ENCODE results near the gene MED15. TPM values are rescaled to one million over a fixed set of nuclear protein-coding genes. Genes with fewer than 3 reads are reported as not detected.

MED15 gene
- total and polyA plus RNA-seq, 12 donors, result 33.8 to 66.8 (median 40.9) TPM

DNA sequence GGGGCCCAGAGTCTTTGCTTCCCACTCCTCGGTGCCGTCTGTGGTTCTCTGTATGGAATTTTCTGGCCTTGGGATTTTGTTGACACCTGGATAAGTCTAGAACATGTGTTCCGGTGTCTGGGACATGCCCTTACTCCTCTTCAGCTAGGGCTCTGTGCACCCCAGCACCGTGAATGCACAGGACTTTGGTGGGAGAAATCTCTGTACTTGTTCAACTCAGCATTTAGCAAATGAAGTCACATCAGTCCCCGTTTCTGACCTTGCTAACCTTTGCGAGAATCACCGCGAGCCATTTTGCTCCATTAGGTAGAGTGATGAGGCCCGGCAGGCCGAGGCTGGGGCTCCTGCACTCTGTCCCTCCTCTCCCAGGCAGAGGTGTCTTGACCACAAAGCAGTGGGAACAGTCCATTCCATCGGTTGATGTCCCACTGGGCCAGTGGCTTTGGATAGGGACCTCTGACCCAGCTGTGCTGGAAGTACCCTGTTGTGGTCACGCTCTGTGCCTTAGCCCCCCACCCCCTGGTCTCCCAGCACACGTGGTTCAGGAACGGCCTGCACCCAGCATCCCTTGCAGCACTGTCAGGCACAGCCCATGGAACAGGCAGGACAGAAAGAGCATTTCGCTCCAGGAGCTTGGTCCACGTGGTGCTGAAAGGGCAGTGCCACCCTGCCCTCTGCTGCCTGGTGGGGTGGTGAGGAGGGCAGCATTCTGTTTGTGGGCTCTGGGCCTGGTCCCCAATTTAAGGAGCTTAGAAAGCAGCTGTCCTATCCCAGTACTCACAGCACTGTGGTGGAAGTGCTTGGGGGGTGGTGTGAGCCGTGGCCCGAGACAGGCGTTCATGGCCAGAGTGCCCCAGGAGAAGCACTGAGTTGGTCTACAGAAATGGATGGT, 73.4 kb downstream of the MED15 start:
- H3K36me3 ChIP-seq, result peaks cover 4 to 100% (median 43%) of the 10 kb centered on the region in 9 donors
- H3K27me3 ChIP-seq, result no peaks in the 10 kb centered on the region
- intact Hi-C loops (cut with DNase I), result no loop called here

DNA sequence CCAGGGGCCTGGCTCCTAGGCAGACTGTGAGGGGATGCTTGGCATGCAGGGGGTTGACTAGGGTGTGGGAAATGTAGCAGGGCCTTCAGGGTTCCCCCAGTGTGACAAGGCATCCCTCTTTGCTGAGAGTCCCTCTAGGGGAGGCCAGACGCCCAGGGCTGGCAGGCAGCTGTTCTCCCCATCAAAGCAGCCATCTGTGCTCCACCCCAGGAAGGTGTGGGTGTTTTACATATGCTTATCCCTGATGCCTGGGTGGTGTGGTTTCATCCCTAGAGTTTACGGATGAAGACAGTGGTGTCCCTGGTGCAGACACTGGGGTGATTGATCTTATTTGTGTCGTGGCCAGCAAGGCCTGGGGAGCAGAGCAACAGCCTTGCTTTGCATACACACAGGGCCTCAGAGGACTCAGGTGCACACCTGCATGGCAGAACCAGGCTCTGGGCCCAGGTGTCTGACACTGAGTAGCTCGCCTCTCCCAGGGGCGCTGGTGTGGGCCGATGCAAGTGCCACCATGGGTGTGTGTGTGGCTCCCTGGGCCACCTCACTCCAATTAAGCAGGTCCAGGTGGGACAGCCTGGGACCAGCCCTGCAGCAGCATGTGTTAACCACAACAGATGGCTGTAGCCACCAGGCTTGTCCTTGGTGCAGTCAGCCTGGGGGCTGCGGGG, 74.2 kb downstream of the MED15 start:
- intact Hi-C loops (cut with DNase I), result no loop called here
- Histone ChIP-seq H3K27ac (no peak overlapping the region), H3K27me3 (no peaks in the 10 kb centered on the region), H3K9me3 (no peaks in the 10 kb centered on the region), H3K36me3 (peaks cover 4 to 100% (median 43%) of the 10 kb centered on the region in 9 donors), H3K4me1 (peaks cover 0 to 29% (median 17%) of the 10 kb centered on the region in 9 donors), H3K4me3 (no peak overlapping the region)
- DNase-seq (no peak), ATAC-seq (no peak)
- TF ChIP-seq, protein P1, sequence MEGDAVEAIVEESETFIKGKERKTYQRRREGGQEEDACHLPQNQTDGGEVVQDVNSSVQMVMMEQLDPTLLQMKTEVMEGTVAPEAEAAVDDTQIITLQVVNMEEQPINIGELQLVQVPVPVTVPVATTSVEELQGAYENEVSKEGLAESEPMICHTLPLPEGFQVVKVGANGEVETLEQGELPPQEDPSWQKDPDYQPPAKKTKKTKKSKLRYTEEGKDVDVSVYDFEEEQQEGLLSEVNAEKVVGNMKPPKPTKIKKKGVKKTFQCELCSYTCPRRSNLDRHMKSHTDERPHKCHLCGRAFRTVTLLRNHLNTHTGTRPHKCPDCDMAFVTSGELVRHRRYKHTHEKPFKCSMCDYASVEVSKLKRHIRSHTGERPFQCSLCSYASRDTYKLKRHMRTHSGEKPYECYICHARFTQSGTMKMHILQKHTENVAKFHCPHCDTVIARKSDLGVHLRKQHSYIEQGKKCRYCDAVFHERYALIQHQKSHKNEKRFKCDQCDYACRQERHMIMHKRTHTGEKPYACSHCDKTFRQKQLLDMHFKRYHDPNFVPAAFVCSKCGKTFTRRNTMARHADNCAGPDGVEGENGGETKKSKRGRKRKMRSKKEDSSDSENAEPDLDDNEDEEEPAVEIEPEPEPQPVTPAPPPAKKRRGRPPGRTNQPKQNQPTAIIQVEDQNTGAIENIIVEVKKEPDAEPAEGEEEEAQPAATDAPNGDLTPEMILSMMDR (IDR thresholded peaks at IDR 0.05), result no peak
- 93 to 96% methylated on average over 7 of the region's 7 CpGs for WGBS, 2 donors

More for the DNA sequence above, 73.4 kb downstream of the MED15 start:
- ATAC-seq (no peak), DNase-seq (no peak)
- Histone ChIP-seq H3K27ac (no peak overlapping the region), H3K4me1 (peaks cover 0 to 34% (median 20%) of the 10 kb centered on the region in 9 donors), H3K9me3 (no peaks in the 10 kb centered on the region), H3K4me3 (no peak overlapping the region)
- WGBS, 2 donors, result 92% methylated on average over 19 of the region's 19 CpGs
- TF ChIP-seq, protein P1 (IDR thresholded peaks at IDR 0.05), result no peak

DNA sequence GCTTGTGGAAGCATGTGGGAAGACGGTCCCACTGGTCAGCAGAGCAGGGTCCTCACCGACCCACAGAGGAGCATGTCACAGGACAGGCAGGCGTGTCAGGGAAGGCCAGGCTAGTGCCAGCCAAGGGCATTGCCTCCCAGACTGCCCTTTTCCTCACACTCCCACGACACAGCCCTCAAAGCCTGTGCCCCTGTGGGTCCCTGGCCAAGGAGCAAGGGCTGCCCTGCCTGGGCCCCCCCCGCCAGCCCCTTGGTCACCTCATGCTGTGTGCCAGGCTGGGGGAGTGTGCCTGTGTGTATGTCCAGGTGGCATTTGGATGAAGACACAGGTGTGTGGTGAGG, 74.7 kb downstream of the MED15 start:
- H3K27ac ChIP-seq, result no peak overlapping the region
- no peak overlapping the region for H3K4me3 ChIP-seq
- TF ChIP-seq, protein P1 (IDR thresholded peaks at IDR 0.05), result no peak
- peaks cover 0 to 24% (median 12%) of the 10 kb centered on the region in 9 donors for H3K4me1 ChIP-seq
- peaks cover 6 to 100% (median 47%) of the 10 kb centered on the region in 9 donors for H3K36me3 ChIP-seq
- peak in 1 of 8 donors; percentile 3 for ATAC-seq
- WGBS, 2 donors, result 92 to 96% methylated on average over 5 of the region's 5 CpGs
- intact Hi-C loops (cut with DNase I), result no loop called here
- no peaks in the 10 kb centered on the region for H3K9me3 ChIP-seq
- no peaks in the 10 kb centered on the region for H3K27me3 ChIP-seq
- no peak for DNase-seq

DNA sequence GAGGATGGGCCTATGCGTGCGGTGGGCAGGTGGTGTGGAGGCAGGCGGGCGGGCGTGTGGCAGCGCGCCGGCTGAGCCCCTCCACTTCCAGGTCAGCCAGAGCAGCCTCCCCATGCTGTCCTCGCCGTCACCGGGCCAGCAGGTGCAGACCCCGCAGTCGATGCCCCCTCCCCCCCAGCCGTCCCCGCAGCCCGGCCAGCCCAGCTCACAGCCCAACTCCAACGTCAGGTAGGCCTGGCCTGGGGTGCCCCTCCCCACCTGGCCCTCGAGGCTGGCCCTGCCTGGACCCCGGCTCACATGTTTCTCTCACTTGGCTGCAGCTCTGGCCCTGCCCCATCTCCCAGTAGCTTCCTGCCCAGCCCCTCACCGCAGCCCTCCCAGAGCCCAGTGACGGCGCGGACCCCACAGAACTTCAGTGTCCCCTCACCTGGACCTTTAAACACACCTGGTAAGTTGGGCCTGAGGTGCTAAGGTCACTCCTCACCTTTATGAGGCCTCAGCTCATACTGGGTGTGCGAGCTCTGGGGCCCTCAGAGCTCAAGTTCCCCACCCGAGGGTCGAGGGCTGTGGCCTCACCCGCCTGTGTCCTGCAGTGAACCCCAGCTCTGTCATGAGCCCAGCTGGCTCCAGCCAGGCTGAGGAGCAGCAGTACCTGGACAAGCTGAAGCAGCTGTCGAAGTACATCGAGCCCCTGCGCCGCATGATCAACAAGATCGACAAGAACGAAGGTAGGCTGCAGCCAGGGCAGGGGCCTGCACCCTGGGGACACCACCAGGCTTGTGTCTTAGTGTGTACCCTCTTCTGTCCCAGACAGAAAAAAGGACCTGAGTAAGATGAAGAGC, 75.3 kb downstream of the MED15 start:
- H3K4me3 ChIP-seq, result no peak overlapping the region
- H3K27ac ChIP-seq, result no peak overlapping the region
- TF ChIP-seq, protein P1 (IDR thresholded peaks at IDR 0.05), result no peak
- peaks cover 6 to 100% (median 47%) of the 10 kb centered on the region in 9 donors for H3K36me3 ChIP-seq
- H3K27me3 ChIP-seq, result no peaks in the 10 kb centered on the region
- DNase-seq (no peak), ATAC-seq (no peak)
- peaks cover 0 to 18% (median 12%) of the 10 kb centered on the region in 9 donors for H3K4me1 ChIP-seq
- WGBS, 2 donors, result 93 to 94% methylated on average over 30 to 33 of the region's 33 CpGs
- no peaks in the 10 kb centered on the region for H3K9me3 ChIP-seq
- intact Hi-C loops (cut with DNase I), result no loop called here
